ENCODE measurements around the gene NUP214. TPM values are rescaled to one million over a fixed set of nuclear protein-coding genes. Genes with fewer than 3 reads are reported as not detected.
"Not testable (repeated sequence)": the region's sequence is repeated elsewhere in the genome, so short reads cannot be mapped to it uniquely, and the experiment has no call there.

The NUP214 gene
- total and polyA plus RNA-seq, 9 donors, result 21.2 to 35.6 (median 29.7) TPM

GRCh38 chr9:131255676-131256197 lies 130.4 kb downstream of the NUP214 start:
- H3K27ac ChIP-seq (ENCODE audit: low read length), result peak overlapping the region; percentile 83
- peaks cover 23% of the 10 kb centered on the region for H3K36me3 ChIP-seq (ENCODE audit: control insufficient read depth, insufficient read depth, low read length)
- no peak overlapping the region for H3K4me3 ChIP-seq (ENCODE audit: low read length)
- no peak for DNase-seq
- peaks cover 66% of the 10 kb centered on the region for H3K4me1 ChIP-seq (ENCODE audit: control insufficient read depth, insufficient read depth, low read length)
- no peaks in the 10 kb centered on the region for H3K27me3 ChIP-seq (ENCODE audit: control insufficient read depth, insufficient read depth, low read length)
- WGBS (ENCODE audit: insufficient coverage), result 48% methylated on average over 7 of the region's 8 CpGs
- no peaks in the 10 kb centered on the region for H3K9me3 ChIP-seq (replicated peaks; ENCODE audit: control insufficient read depth, low read depth, low read length)

GRCh38 chr9:131257266-131258025 lies 132.1 kb downstream of the NUP214 start:
- DNase-seq, result no peak
- Histone ChIP-seq H3K4me1 (ENCODE audit: control insufficient read depth, insufficient read depth, low read length) (peaks cover 62% of the 10 kb centered on the region), H3K9me3 (replicated peaks; ENCODE audit: control insufficient read depth, low read depth, low read length) (no peaks in the 10 kb centered on the region), H3K36me3 (ENCODE audit: control insufficient read depth, insufficient read depth, low read length) (peaks cover 29% of the 10 kb centered on the region), H3K27me3 (ENCODE audit: control insufficient read depth, insufficient read depth, low read length) (no peaks in the 10 kb centered on the region), H3K27ac (ENCODE audit: low read length) (peak overlapping the region; percentile 17), H3K4me3 (ENCODE audit: low read length) (no peak overlapping the region)
- 95% methylated on average over 6 of the region's 15 CpGs for WGBS (ENCODE audit: insufficient coverage)

GRCh38 chr9:131258186-131258585 lies 132.8 kb downstream of the NUP214 start:
- H3K27me3 ChIP-seq (ENCODE audit: control insufficient read depth, insufficient read depth, low read length), result no peaks in the 10 kb centered on the region
- DNase-seq, result peak; percentile 91
- peaks cover 60% of the 10 kb centered on the region for H3K4me1 ChIP-seq (ENCODE audit: control insufficient read depth, insufficient read depth, low read length)
- WGBS (ENCODE audit: insufficient coverage), result 48% methylated on average over 11 of the region's 15 CpGs
- H3K9me3 ChIP-seq (replicated peaks; ENCODE audit: control insufficient read depth, low read depth, low read length), result no peaks in the 10 kb centered on the region
- peaks cover 32% of the 10 kb centered on the region for H3K36me3 ChIP-seq (ENCODE audit: control insufficient read depth, insufficient read depth, low read length)
- H3K4me3 ChIP-seq (ENCODE audit: low read length), result no peak overlapping the region
- peak overlapping the region; percentile 20 for H3K27ac ChIP-seq (ENCODE audit: low read length)

GRCh38 chr9:131258698-131259431 lies 133.5 kb downstream of the NUP214 start:
- no peak for DNase-seq
- Histone ChIP-seq H3K9me3 (replicated peaks; ENCODE audit: control insufficient read depth, low read depth, low read length) (no peaks in the 10 kb centered on the region), H3K27me3 (ENCODE audit: control insufficient read depth, insufficient read depth, low read length) (no peaks in the 10 kb centered on the region), H3K4me1 (ENCODE audit: control insufficient read depth, insufficient read depth, low read length) (peaks cover 56% of the 10 kb centered on the region), H3K27ac (ENCODE audit: low read length) (peak overlapping the region; percentile 20), H3K36me3 (ENCODE audit: control insufficient read depth, insufficient read depth, low read length) (peaks cover 34% of the 10 kb centered on the region), H3K4me3 (ENCODE audit: low read length) (no peak overlapping the region)
- 54% methylated on average over 23 of the region's 25 CpGs for WGBS (ENCODE audit: insufficient coverage)

- 83% methylated on average over 8 of the region's 12 CpGs for WGBS (ENCODE audit: insufficient coverage)
- no peak overlapping the region for H3K27ac ChIP-seq (ENCODE audit: low read length)
- H3K36me3 ChIP-seq (ENCODE audit: control insufficient read depth, insufficient read depth, low read length), result peaks cover 34% of the 10 kb centered on the region
- no peak for DNase-seq
- no peaks in the 10 kb centered on the region for H3K27me3 ChIP-seq (ENCODE audit: control insufficient read depth, insufficient read depth, low read length)
- peaks cover 56% of the 10 kb centered on the region for H3K4me1 ChIP-seq (ENCODE audit: control insufficient read depth, insufficient read depth, low read length)
- no peaks in the 10 kb centered on the region for H3K9me3 ChIP-seq (replicated peaks; ENCODE audit: control insufficient read depth, low read depth, low read length)
- no peak overlapping the region for H3K4me3 ChIP-seq (ENCODE audit: low read length)
Observed at GRCh38 chr9:131259432-131259898, 134.1 kb downstream of the NUP214 start.

GRCh38 chr9:131259916-131260597 lies 134.7 kb downstream of the NUP214 start:
- no peaks in the 10 kb centered on the region for H3K9me3 ChIP-seq (replicated peaks; ENCODE audit: control insufficient read depth, low read depth, low read length)
- H3K4me3 ChIP-seq (ENCODE audit: low read length), result no peak overlapping the region
- peaks cover 34% of the 10 kb centered on the region for H3K36me3 ChIP-seq (ENCODE audit: control insufficient read depth, insufficient read depth, low read length)
- no peak for DNase-seq
- H3K27me3 ChIP-seq (ENCODE audit: control insufficient read depth, insufficient read depth, low read length), result no peaks in the 10 kb centered on the region
- no peak overlapping the region for H3K27ac ChIP-seq (ENCODE audit: low read length)
- peaks cover 50% of the 10 kb centered on the region for H3K4me1 ChIP-seq (ENCODE audit: control insufficient read depth, insufficient read depth, low read length)
- WGBS (ENCODE audit: insufficient coverage), result 68% methylated on average over 4 of the region's 20 CpGs

- Histone ChIP-seq H3K27me3 (ENCODE audit: control insufficient read depth, insufficient read depth, low read length) (no peaks in the 10 kb centered on the region), H3K4me3 (ENCODE audit: low read length) (no peak overlapping the region), H3K9me3 (replicated peaks; ENCODE audit: control insufficient read depth, low read depth, low read length) (no peaks in the 10 kb centered on the region), H3K36me3 (ENCODE audit: control insufficient read depth, insufficient read depth, low read length) (peaks cover 34% of the 10 kb centered on the region), H3K4me1 (ENCODE audit: control insufficient read depth, insufficient read depth, low read length) (peaks cover 47% of the 10 kb centered on the region), H3K27ac (ENCODE audit: low read length) (no peak overlapping the region)
- no peak for DNase-seq
- 92% methylated on average over 31 of the region's 33 CpGs for WGBS (ENCODE audit: insufficient coverage)
Observed at GRCh38 chr9:131260751-131261452, 135.5 kb downstream of the NUP214 start.

- Histone ChIP-seq H3K27me3 (ENCODE audit: control insufficient read depth, insufficient read depth, low read length) (no peaks in the 10 kb centered on the region), H3K4me3 (ENCODE audit: low read length) (no peak overlapping the region), H3K27ac (ENCODE audit: low read length) (no peak overlapping the region), H3K36me3 (ENCODE audit: control insufficient read depth, insufficient read depth, low read length) (peaks cover 34% of the 10 kb centered on the region), H3K9me3 (replicated peaks; ENCODE audit: control insufficient read depth, low read depth, low read length) (no peaks in the 10 kb centered on the region), H3K4me1 (ENCODE audit: control insufficient read depth, insufficient read depth, low read length) (peaks cover 48% of the 10 kb centered on the region)
- 86% methylated on average over 7 of the region's 13 CpGs for WGBS (ENCODE audit: insufficient coverage)
- DNase-seq, result no peak
Observed at GRCh38 chr9:131262327-131263032, 137.1 kb downstream of the NUP214 start.

- Histone ChIP-seq H3K36me3 (ENCODE audit: control insufficient read depth, insufficient read depth, low read length) (peaks cover 34% of the 10 kb centered on the region), H3K4me1 (ENCODE audit: control insufficient read depth, insufficient read depth, low read length) (peaks cover 44% of the 10 kb centered on the region)
- not testable (repeated sequence) for H3K27me3 ChIP-seq (ENCODE audit: control insufficient read depth, insufficient read depth, low read length); H3K9me3 ChIP-seq (replicated peaks; ENCODE audit: control insufficient read depth, low read depth, low read length); H3K27ac ChIP-seq (ENCODE audit: low read length); H3K4me3 ChIP-seq (ENCODE audit: low read length); DNase-seq
- 60% methylated on average over 1 of the region's 5 CpGs for WGBS (ENCODE audit: insufficient coverage)
Observed at GRCh38 chr9:131263033-131263343, 137.6 kb downstream of the NUP214 start.
